Prostate gland (tissue), 2 donors: ENCODE data around the gene FAM204A.

Experiments
- POLR2A ChIP-seq: fragments of 450-650 bp; IDR thresholded peaks from one replicate; pipeline ENCODE4 v1.6.1; 2016; ENCODE audit warnings: antibody characterized with exemption, mild to moderate bottlenecking
- TF ChIP-seq, protein P1 (sequence below), 4 experiments: fragments of 200-600 bp in 2 of 4; fragments of 450-650 bp in 2 of 4; sonication (generic) in 2 of 4; IDR thresholded peaks; 1 replicate in 3 of 4; 2 replicates in 1 of 4; pipeline ENCODE4 v1.5.1; 2016 to 2019; ENCODE audit warnings: antibody characterized with exemption in 4 of 4, mild to moderate bottlenecking in 2 of 4, moderate library complexity in 2 of 4

DNA sequence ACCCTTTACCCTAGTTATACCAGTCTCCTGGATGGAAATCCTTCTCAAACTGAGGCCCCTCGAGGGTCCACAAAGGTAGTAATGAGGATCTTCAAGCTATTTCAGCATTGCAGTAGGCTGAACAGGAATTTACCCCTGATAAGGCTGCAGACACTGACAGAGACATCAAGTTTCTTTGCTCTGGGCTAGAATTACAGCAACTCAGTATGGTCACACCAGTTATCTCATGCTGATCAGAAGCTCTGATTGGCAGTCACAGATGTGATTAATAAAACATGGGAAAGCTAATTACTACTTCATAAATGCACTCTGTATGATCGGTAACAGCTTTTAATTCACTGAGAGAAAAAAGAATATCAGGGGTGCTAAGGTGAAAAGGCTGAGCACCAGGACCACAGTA lies 30.6 kb downstream of the FAM204A start:
- TF ChIP-seq, protein P1, sequence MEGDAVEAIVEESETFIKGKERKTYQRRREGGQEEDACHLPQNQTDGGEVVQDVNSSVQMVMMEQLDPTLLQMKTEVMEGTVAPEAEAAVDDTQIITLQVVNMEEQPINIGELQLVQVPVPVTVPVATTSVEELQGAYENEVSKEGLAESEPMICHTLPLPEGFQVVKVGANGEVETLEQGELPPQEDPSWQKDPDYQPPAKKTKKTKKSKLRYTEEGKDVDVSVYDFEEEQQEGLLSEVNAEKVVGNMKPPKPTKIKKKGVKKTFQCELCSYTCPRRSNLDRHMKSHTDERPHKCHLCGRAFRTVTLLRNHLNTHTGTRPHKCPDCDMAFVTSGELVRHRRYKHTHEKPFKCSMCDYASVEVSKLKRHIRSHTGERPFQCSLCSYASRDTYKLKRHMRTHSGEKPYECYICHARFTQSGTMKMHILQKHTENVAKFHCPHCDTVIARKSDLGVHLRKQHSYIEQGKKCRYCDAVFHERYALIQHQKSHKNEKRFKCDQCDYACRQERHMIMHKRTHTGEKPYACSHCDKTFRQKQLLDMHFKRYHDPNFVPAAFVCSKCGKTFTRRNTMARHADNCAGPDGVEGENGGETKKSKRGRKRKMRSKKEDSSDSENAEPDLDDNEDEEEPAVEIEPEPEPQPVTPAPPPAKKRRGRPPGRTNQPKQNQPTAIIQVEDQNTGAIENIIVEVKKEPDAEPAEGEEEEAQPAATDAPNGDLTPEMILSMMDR (IDR thresholded peaks at IDR 0.05), result no peak
- TF ChIP-seq POLR2A, result no peak
